Activated T-cell treated with anti-CD3 and anti-CD28 coated beads for 4 hours (primary cell): ENCODE data around the gene IQSEC3.
"Not testable (repeated sequence)": the region's sequence is repeated elsewhere in the genome, so short reads cannot be mapped to it uniquely, and the experiment has no call there.

Experiments used
- DNase-seq: peaks from one replicate; pipeline ENCODE4 v3.0.0-alpha.2; 2020

IQSEC3 gene

DNA sequence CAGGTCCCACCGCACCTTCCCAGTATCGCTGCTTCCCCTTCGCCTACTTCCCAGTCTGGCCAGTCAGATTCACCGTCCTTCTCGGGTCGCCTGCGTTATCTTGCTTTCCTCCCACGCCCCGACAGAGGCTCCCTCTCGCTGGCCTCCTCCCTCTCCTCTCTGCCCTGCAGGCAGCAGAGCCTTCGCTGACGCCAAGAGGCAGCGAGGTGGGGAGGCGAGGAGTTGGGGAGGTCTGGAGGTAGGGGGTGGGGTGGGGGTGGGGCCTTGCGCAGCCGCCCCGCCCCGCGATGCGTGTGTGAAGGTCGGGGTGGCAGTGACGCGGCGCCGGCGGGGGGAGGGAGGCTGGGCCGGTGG lies at the start of gene IQSEC3:
Gene IQSEC3, plus strand, starts transcription at position 340 of the 354 bp plus-strand sequence. CDS start 116 bp downstream, outside the sequence.
- DNase-seq: not testable (repeated sequence)

DNA sequence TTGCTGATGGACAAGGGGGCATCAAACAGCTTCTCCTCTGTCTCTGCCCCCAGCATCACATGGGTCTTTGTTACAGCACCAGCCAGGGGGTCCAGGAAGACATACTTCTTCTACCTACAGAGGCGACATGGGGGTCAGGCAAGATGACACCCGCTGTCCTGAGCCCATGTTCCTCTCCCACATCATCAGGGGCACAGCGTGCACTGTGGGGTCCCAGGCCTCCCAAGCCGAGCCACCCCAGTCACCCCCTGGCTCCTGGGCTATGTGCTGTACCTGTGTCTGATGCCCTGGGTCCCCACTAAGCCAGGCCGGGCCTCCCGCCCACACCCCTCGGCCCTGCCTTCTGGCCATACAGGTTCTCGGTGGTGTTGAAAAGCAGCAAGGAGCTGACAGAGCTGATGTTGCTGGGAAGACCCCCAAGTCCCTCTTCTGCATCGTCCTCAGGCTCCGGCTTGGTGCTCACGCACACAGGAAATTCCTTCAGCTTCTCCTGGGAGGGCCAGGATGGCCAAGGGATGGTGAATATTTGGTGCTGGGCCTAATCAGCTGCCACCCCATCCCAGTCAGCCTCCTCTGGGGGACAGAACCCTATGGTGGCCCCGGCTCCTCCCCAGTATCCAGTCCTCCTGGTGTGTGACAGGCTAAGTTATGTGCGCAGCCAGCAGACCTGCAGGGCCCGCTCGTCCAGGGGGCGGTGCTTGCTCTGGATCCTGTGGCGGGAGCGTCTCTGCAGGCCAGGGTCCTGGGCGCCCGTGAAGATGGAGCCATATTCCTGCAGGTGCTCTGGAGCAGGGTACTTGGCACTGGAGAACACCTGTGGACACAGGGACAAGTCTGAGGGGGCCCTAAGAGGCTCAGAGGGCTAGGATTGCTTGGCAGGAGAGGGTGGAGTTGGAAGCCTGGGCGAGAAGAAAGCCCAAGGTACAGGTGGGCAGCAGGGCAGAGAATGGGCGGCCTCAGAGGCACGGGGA lies 48.9 kb upstream of the IQSEC3 start:
- not testable (repeated sequence) for DNase-seq

DNA sequence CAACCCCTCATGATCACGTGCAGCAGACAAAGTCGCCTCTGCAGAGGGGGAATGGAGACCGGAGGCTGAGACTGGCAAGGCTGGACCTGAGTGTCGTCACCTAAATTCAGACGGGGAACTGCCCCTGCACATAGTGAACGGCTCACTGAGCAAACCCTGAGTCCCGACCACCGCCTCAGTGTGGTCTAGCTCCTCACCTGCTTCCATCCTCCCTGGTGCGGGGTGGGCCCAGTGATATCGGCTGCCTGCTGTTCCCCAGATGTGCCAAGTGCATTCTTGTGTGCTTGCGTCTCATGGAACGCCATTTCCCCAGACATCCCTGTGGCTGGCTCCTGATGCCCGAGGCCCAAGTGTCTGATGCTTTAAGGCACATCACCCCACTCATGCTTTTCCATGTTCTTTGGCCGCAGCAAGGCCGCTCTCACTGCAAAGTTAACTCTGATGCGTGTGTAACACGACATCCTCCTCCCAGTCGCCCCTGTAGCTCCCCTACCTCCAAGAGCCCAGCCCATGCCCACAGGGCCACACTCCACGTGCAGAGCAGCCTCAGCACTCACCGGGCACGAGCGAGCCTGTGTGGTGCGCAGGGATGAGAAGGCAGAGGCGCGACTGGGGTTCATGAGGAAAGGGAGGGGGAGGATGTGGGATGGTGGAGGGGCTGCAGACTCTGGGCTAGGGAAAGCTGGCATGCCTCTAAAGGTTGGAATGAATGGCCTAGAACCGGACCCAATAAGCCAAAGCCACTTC lies 47.6 kb upstream of the IQSEC3 start:
- not testable (repeated sequence) for DNase-seq

DNA sequence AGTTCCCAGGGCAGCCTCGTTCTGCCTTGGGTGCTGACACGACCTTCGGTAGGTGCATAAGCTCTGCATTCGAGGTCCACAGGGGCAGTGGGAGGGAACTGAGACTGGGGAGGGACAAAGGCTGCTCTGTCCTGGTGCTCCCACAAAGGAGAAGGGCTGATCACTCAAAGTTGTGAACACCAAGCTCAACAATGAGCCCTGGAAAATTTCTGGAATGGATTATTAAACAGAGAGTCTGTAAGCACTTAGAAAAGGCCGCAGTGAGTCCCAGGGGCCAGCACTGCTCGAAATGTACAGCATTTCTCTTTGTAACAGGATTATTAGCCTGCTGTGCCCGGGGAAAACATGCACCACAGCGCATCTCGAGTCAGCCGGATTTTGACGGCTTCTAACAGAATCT lies 46.7 kb upstream of the IQSEC3 start:
- DNase-seq: not testable (repeated sequence)

DNA sequence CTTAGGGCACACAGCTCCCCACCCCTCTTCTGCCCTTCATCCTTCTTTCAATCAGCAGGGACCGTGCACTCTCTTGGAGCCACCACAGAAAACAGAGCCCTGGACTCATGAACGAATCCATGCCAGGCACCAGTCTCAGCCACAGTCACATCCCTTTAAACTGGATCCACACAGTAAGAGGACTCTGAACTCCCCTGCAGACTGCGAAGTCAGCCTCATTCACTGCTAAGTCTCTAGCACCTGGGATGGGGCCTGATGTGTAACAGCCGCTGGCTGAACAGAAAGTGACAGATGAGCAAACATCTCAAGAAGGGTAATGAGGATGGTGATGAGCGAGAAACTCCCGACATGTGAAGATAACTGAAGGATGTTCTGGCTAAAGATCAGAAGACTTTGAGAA lies 45.8 kb upstream of the IQSEC3 start:
- DNase-seq: no peak

DNA sequence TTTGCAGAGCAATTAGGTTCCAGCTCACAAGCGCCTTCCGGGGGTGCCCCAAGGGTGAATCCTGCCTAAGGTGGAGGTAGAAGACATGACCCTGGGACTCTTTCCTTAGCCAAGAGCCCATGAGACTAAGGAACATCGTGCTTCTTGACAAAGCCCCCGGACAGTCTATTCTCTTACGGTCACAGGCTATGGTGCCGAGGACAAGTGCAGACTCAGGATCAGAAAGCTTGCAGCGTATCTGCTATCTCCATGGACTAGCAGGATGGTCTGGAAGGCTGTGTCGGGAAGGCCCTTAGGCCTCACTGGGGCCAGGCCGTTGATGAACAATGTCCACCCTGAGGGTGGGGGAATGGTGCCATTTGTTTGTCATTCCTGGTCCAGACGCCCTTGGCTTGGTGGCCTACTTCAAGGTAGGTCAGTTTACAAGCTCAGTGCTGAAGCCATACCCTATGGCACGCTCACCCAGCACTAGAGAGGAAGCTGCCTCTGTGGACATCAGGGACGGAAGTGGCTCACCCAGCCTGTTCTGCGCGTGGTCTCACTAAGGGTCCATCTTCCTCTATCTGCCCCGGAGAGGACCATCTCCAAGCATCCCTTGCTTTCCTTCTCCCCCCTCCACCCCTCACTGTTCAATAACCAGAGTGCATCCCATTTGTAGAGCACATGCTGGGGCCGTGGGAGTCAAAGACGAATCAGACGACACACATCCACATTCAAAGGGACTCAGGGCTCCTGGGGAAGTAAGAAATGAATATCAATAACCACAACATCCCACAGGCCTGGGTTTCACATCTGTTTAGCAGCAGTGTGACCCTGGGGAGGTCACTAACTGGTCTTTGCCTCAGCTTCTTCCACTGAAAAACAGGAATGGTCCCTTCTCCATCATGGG lies 45.0 kb upstream of the IQSEC3 start:
- DNase-seq: no peak

DNA sequence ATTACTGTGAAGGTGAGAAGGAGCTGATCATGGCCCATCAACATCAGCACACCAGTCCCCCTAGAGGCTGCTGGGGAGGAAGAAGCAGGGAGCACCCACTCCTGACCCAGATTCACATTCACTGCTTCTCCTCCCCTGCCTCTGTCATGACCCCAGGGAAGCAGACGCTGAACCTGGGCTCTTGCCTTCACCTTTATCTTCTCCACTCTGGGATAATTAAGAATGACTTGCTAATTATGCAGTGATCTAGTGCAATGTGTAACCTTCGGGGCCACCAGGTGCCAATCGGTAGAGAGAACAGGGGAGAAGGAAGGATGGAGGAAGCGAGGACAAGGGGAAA lies 44.4 kb upstream of the IQSEC3 start:
- DNase-seq: no peak

DNA sequence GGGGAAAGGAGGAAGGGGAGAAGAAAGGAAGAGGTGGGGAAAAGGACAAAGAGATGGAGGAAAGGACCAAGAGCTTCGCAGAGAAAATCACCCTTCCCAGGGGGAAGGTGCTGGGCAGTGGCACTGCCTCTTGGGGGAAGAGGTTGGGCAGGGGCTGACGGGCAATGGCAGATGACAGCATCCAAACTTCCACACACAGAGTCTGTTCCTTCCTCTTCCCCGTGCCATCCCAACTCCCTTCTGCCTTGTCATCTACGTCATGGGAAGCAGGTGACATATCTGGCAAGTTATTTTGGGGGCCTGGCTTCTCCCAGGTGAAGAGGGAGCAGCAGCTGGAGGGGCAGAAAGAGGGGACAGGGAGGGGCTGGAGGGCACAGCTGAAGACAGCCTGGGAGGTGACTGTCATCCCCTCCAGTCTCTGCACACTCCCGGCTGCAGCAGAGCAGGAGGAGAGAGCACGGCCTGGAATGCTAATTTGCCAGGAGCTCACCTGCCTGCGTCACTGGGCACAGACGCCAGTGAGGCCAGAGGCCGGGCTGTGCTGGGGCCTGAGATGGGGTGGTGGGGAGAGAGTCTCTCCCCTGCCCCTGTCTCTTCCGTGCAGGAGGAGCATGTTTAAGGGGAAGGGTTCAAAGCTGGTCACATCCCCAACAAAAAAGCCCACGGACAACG lies 43.9 kb upstream of the IQSEC3 start:
- no peak for DNase-seq

DNA sequence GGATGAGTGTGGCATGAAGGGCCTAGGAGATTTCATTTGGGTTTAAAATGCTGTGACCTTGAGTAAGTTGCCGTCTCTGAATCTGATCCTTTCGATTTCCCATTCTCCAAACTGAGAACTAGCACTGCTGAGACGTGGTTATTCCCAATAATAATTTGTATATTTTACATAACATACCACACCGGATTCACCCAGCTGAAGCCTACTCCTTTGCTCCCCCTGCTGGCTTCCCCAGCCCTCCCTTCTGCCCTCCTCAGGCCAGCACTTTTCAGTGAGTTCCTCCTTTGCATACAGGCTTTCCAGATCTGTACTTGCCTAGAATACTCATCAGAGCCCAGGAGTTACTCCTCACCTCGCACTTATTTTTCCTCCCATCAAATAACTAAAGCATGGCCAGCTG lies 38.7 kb upstream of the IQSEC3 start:
- DNase-seq: not testable (repeated sequence)

DNA sequence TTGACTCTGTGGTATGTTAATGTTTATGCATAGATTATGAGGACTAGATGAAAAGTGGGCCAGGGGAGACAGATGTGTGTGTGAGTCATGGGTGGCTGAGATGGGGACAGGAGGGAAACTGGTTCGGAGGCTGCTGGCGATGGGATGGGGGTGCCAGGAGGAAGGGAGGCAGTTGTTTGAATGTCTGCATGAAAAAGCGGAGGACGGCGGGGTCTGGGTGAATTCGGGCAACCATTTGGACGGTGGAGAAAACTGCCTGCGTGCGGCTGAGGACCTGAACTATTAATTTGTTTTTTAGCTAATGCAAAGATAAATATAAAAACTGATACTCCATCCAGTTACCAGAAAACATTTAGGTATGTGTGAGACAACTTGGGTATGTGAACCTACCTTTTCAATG lies 27.8 kb upstream of the IQSEC3 start:
- DNase-seq: not testable (repeated sequence)

DNA sequence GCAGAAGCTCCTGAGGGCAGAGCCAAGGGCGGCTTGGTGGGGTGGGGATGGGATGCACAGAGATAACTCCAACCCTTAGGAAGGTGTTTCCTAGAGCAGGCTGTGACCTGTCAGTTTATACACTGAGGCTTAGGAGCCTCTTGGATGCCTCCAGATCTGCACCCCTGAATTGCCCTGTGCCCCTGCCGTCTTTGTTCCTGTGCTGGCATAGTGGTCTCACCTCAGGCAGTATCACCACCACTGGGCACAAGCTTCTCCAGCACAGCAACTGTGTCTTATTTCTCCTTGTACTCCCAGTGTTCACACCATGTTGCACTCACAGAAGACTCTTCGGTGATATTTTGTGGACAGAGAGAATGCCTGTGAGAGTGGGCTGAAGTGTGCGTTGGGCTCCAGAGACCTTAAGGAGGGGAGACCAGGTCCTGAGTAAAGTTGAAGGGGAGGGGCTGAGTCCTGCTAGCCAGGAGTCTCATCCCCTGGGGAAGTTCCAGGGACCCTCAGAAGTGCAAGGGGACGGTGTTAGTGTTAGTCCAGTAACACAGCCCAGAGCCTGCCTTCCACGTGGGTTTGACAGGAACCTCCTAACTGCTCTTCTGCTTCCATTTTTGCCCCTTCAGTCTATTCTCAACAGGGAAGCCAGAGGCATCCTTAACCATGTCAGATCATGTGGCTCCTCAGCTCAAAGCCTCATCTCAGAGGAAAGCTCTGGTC lies 26.9 kb upstream of the IQSEC3 start:
- not testable (repeated sequence) for DNase-seq

DNA sequence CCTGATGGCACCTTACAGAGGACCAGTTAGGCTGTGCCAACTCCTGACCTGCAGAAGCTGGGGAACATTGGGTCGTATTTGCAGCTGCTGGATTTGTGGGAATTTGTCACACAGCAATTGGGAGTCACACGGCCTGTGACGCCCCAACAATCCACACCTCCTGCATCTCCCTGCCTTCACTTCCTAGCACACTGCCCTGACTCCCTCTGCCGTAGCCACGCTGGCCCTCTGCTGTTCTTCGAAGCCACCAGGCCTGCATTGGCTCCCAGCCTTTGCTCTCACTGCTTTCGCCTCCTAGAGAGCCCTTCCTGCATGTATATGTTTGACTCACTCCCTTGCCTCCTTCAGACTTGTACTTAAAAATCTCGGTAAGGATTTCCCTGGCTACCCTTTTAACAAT lies 22.2 kb upstream of the IQSEC3 start:
- DNase-seq: not testable (repeated sequence)

DNA sequence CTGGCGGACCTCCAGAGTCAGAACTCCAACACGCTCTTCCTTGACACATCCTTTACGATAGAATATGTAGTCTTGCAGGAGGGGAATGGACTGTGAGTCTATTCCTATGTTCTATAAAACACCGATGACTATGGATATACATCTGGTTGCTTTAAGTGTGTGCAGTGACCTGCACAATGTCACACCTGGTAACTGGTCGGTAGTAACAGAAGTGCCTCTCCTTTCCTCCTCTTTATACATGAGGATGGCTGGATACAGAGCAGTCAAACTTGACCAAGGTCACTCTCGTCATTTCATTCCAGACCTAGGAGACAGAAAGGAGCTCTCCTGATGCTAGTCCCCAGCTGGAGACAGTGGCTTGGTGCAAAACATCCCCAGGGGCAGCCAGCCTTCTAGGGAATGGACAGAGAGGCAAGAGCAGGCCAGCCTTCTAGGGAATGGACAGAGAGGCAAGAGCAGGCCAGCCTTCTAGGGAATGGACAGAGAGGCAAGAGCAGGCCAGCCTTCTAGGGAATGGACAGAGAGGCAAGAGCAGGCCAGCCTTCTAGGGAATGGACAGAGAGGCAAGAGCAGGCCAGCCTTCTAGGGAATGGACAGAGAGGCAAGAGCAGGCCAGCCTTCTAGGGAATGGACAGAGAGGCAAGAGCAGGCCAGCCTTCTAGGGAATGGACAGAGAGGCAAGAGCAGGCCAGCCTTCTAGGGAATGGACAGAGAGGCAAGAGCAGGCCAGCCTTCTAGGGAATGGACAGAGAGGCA lies 21.2 kb upstream of the IQSEC3 start:
- DNase-seq: not testable (repeated sequence)

DNA sequence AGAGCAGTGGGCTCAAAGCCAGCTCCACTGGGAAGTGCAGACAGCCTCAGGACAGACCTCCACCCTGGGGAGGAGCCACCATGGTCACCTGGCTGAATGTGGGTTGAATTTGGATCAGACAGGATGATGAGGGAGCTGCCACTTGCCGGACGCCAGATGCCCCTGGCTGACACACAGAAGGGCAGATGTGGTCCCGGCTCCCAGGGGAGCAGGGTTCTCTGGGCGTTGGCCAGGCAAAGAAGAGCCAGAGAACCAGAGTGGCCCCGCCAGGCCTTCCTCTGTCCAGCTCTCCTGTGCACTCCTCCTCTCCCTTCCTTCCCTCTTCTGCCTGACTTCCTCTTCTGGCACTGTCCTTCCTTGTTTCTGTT lies 20.6 kb upstream of the IQSEC3 start:
- not testable (repeated sequence) for DNase-seq

DNA sequence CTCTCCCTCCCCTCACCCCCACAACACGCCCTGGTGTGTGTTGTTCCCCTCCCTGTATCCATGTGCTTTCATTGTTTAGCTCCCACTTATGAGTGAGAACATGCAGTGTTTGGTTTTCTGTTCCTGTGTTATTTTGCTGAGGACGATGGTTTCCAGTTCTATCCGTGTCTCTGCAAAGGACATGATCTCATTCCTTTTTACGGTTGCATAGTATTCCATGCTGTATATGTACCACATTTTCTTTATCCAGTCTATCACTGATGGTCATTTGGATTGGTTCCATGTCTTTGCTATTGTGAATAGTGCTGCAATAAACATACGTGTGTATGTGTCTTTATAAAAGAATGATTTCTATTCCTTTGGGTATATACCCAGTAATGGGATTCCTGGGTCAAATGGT lies 20.0 kb upstream of the IQSEC3 start:
- not testable (repeated sequence) for DNase-seq

DNA sequence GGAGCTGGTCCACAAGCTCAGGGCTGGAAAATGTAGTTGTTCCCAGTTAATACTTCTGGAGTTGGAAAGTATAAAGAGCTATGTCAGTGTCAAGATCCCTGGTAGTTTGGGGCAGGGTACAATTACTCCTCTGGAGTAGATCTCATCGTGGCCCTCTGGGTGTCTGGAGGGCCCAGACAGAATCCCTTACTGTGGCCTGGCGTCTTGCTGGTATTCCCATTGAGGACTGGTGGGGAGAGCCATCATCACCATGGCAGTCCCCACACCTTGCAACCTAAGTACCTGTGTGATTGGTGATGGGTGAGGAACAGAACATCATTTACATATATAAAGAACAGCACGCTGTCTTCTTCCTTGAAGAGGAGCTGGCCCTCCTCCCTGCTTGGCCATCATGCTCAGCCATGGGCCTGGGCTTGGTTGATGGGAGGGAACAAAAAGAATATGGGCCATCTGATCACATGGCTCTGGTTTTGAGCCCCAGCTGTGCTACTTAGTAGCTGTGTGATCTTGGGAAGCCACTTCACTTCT lies 18.8 kb upstream of the IQSEC3 start:
- not testable (repeated sequence) for DNase-seq

DNA sequence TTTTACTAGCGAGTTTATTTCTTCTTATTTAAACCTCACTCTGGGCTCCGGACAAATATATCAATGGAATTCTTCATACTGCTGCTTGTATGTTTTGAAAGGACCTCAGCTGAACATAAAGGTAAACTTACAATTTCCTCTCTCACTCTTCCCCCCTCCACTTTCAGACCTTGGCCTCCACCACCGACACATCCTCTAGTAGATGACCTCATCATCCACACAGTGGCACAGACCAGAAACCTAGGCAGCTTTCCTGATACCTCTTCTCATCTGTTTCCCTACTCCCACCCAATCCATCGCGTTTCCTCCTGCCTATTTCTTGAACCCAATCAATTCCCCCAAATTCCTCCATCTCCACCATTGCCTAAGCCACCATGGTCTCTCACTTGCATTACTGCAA lies 17.4 kb upstream of the IQSEC3 start:
- not testable (repeated sequence) for DNase-seq

DNA sequence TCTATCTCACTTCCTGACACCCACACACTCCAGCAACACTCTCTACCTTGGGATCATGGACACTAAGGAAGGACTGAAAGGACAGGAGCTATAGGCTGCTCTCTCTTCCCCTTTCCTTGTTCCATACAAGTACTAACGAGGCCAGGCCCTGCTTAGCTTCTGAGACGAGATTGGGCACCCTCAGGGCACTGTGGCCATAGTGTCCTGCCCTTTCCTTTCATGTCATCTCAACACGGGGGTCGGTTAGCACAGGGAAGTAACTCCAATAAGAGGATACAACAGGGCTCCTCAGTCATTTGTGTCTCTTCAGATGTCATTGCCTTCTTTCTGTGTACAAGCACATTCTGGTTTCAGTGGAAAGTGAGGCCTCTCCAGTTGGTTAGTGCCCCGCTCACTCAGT lies 15.5 kb upstream of the IQSEC3 start:
- DNase-seq: not testable (repeated sequence)

DNA sequence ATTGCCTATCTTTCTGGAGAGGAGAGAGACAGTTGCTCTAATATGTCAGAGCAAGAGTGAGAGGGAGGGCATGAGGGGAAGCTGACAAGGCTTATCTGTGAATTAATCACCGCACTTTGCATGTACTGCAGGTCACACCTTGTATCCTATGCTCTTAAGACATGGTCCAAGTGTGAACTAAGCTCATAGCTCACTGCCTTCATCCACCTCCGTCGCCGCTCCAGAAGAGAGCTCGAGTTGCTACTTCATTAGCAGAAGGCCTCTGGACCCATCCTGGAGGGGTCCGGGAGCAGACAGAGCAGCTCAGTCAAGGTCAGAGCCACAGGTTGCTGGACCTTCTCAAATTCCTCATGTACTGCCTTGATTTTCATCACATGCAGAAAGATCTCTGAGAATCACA lies 14.6 kb upstream of the IQSEC3 start:
- DNase-seq: not testable (repeated sequence)

DNA sequence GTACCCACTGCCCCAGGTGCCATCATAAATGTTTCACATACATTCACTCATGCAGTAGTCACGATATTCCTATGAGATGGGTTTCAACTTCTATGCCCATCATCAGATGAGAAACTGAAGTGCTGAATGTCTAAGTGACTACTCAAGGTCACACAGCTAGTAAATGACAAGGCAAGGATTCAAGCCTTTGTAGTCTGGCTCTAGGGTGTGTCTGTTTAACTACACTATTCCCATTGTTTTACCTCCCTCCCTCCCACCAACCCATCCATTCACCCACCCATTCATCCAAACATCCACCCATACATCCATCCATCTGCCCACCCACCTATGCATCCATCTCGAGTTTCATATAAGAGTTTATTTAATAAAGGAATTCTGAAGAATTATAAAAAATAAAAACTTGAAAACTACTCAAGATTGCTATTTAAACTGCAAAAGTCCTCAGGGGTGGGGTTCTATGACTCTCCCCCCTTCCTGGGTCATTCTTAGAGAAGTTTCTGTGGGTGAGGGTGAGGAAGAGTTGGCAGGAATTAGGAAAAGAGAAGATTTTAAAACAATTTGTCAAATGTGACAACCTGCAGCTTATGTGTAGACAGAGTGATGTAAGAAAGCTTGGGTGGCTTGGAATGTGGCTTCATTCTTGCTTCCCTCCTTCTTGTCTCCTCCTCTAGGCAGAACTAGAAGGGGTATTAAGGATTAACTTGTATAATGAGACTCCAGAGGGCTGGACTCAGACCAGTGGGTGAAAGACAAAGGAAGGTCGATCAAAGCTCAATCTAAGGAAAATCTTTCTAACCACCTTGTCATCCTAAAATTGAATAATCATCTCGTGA lies 13.4 kb upstream of the IQSEC3 start:
- DNase-seq: not testable (repeated sequence)
